Activated CD4-positive, alpha-beta T cell treated with anti-CD3 and anti-CD28 coated beads, Interleukin-2, amount 50 U/mL, for 16 hours (primary cell): ENCODE measurements around the gene DRD4.
A peak's percentile ranks its signal among the peaks of the same experiment; 100 is the strongest.

ENCODE experiments used
- DNase-seq: peaks from one replicate; pipeline ENCODE4 v3.0.0-alpha.2; 2020

Gene DRD4

DNA sequence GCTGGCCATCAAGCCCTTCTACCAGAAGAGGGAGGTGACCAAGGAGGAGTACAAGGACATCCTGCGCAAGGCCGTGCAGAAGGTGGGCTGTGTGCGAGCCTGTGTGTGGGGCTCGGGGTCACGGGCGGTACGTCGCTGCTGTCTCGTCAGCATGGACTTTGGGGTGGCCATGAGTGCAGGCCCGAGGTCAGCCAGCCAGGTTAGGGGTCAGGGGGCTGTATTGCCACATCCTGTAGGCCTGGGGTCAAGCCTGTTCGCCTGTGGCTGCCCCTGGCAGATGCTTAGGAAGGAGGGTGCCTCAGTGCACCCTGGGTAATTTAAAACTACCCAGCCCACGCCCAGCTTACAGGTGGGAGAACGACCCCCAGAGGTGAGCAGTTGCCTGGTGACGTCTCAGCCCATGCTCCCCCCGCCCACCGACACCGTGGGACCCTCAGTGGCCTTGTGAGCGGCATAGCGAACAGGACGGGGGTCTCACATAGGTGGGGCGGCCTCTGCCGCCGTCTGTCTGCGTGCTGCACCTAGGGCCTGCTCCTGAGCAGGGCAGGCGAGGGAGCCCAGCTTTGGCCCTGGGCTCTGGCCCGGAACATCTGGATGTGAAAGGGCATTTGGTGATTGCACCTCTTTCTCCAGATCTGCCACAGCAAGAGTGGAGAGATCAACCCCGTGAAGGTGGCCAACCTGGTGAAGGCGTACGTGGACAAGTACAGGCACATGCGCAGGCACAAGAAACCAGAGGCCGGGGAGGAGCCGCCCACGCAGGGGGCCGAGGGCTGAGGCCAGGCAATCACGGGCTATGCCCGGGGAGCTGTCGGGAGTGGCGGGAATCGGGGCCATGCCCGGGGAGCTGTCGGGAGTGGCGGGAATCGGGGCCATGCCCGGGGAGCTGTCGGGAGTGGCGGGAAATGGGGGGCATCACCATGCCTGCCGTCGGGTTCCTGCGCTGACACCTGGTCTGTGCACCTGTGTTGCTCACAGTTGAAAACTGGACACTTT, 25.8 kb upstream of the DRD4 start:
- DNase-seq, result no peak

DNA sequence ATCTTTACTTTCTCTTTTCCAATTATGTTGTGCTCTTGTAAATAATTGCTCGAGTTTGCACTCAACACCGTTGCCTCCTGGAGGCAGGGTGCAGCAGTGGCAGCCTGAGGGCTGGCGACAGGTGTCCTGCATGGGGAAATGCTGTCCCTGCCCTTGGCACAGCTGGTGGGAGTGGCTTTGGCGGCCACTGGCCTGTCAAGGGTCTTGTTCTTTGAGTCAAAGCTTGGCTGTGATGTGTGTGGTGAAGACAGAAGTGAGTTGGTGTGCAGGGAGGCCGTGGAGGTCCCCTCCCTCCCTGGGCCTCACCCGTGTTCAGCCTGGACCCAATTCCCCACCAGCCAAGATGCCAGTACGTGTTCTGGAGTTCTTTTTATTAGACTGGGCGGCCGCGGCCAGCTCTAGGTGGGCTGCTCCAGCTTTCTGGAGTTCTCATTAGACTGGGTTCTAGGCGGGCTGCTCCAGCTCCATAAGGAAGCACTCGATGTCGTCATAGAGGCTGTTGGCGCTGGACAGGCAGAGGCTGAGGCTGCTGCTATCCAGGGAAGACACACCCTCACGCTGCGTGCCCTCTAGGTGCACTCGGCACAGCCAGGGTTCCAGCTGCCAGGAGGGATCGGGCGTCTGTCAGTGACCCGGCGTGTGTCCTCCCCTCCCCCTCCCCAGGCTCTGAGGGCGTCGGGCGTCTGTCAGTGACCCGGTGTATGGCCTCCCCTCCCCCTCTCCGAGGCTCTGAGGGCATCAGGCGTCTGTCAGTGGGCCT, 24.7 kb upstream of the DRD4 start:
- DNase-seq, result no peak

DNA sequence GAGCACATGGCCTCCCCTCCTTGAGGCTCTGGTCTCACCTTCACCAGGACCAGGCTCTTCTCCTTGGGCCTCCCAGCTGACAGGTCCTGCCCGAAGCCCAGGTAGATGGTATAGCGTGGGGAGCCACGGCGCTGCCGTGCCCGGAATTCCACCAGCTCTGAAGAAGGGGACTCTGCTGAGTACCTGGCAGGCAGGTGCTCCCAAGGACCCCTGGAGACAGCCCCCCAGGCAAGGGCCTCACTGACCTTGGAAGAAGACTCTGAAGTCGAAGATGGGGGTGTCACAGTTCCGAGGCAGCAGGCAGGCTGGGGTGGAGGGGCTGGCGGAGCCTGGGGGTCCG, 24.1 kb upstream of the DRD4 start:
- no peak for DNase-seq

DNA sequence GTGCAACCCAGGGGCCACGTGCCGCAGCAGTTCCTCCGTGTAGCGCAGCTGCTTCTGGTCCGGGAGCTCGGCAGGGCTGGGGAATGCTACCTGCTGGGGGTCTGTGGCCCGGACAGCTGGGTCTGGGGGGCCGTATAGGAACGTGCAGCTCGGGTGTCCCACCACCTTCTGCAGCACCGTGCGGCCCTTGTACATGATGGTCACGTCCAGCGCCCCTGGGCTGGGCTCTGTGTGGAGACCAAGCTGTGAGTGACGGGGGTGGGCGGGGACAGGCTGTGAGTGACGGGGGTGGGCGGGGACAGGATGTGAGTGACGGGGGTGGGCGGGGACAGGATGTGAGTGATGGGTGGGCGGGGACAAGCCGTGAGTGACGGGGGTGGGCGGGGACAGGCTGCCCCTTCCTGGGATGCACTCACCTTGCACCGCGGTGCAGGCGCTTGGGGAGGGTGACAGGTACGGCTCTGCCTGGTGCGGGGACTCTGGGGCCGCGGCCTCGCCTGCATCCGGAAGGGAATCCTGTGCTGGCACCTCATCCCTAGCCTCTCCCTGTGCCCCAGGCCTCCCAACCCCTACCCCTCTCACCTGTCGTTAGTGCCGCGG, 23.6 kb upstream of the DRD4 start:
- DNase-seq, result peak; percentile 77

DNA sequence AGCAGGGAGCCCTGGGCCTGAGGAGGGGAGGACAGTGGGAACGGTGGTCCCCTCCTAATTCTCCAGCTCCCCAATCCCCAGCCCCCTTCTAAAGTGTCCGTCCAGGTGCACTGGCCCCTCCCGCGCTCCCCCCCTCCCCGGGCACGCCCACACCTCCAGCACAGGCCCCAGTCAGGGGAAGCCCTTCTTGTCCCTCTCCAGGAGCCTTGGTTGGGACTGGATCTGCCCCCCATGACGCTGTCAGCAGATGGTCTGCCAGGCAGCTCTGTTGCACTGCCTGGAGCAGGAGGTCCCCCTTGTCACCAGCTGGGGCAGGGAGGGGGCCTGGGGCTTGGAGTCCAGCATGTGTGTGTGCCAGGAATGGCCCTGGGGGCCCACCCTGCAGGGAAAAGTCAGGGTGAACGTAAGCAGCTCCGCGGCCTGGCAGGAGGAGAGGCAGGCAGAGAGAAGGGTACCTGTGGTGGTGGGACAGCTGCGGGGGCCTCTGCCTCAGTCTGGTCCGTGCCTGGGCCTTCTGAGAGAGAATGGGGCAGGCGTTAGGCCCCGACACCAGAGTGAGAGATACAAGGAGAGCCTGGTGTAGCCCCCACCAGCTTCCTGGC, 22.9 kb upstream of the DRD4 start:
- no peak for DNase-seq

DNA sequence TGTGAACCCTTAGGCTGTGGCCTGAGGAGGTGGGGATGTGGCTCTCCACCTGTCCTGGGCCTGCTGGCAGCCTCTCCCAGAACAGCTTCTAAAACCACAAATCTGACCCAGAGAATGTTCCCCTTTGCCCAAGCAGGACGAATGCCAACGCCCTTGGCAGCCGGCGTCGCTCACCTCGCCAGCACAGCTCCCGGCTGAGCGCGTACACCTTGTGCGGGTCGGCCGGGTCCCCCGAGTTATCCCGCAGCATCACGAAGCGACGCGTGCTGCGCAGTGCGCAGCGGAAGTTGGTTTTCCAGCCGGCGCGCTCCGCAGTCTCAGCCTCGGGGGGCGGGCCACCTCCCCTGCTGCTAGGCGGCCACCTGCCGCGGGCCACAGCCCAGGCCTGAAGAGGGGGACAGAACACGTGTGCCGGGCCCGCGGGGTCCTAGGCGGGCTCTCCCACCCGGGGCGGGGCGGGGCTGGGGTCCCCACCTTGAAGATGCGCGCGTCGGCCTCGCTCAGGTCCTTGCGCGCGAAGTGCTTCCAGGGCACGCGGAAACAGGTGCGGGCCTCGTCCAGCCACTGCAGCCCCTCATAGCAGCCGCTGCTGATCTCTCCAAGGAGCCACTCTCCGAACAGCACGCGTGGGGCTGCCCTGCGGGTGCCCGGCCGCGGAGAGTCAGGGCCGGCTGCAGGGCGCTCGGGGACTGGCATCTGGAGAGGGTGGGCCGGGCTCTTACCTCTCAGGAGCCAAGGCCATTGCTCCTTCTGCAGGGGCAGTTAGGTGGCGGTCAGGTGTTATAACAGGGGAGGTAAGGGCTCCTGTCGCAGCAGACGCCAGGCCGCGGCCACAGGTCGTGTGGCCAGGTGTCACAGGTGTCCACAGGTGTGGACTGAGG, 22.2 kb upstream of the DRD4 start:
- no peak for DNase-seq

DNA sequence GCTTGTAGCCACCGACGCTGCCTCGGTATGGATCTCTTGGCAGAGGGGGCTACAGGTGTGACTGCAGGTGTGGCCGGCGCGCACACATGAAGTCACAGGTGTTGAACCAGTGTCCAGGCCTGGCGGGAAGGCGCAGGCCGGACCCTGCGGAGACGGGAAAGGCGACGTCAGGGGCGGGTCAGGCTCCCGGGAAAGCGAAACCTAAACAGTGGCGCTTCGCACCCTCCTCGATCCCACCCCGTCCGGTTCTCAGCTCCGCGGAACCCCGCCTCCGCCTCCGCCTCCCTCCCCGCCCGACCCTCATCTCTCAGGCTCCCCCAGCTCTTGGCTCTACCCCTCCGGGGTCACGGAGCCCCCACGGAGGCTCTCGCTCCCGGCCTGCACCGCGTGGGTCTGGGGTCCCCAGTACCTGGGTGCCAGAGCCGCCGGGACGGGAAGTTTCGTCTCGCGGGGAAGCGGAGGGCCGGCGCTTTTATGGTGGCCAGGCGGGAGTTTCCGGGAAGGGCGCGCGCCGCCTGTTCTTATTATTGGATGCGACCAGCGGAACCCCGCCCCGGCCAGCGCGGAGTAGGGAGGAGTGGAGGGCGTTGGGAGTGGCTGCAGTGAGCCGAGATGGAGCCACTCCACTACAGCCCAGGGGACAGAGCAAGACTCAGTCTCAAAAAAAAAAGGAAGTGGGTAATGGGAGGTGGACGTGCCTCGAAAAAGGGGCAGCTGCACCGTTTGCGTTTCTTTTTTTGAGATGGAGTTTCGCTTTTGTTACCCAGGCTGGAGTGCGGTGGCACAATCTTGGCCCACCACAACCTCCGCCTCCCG, 21.4 kb upstream of the DRD4 start, which contains the start of gene IRF7:
Gene IRF7, minus strand, starts transcription at position 447 of the 816 bp plus-strand sequence. CDS start 586 bp downstream, outside the sequence.
- peak; percentile 90 for DNase-seq

DNA sequence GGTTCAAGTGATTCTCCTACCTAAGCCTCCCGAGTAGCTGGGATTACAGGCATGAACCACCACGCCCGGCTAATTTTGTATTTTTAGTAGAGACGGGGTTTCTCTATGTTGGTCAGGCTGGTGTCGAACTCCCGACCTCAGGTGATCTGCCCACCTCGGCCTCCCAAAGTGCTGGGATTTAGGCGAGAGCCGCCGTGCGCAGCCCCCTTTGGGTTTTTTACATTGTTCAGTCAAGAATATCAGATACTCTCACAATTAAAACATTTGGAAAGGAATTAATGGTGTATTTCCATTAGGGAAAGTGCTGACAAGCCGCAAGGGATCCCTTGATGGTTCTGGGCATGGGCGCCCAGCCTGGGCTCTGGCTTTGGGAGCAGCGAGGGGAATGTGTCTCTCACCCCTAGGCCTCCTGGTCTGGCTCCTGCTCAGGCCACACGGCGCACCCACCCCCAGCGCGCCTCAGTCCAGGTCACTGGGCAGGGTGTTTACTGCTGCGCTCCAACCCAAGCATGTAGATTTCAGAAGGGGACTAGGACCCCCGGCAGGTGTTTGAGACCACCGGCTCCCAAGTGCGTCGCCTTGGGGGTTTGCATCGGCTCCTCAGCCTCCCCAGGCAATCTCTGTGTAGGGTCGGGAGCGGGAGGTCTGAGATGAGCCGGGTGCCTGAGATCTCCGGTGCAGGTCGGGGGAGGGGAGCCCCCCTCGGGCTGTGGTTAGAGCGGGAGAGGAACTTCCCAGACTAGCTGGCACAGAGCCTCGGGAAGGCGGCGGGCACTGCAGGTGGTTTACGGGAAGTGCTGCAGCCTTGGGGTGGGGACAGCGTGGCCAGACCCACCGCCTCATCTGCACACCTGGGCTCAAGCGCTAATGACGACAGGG, 20.5 kb upstream of the DRD4 start:
- DNase-seq, result no peak

DNA sequence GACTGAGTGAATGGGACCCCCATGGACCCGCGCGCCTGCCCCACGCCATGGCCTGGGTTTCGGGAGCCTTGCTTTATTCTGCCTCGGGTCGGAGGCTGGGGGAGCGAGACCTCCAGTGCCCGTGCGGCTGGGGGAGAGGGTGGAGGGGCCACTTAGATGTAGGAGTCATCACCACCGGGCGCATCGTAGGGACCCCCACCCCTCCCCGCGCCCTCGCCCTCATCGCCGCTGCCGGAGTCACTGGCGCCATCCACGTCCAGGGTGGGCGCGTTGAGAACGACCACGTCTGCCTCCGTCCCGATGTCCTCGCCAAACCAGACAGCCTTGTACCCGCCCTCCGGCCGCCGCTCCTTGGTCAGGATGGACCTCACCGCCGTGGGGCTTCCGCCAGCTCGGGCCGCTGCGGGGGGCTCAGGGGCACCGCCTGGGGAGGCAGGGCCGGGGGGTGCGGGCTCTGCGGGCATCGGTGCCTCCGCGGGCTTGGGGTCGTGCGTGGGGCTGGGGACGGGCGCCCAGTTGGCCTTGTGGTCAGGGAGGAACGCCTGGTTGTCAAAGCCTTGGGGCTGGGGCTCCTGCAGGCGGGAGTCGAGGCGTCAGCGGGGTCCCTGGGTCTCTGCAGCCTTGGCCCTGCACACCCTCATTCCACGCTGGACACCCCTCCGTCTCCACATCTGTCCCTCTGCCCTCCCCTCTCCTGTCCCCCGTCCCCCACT, 19.7 kb upstream of the DRD4 start:
- no peak for DNase-seq

DNA sequence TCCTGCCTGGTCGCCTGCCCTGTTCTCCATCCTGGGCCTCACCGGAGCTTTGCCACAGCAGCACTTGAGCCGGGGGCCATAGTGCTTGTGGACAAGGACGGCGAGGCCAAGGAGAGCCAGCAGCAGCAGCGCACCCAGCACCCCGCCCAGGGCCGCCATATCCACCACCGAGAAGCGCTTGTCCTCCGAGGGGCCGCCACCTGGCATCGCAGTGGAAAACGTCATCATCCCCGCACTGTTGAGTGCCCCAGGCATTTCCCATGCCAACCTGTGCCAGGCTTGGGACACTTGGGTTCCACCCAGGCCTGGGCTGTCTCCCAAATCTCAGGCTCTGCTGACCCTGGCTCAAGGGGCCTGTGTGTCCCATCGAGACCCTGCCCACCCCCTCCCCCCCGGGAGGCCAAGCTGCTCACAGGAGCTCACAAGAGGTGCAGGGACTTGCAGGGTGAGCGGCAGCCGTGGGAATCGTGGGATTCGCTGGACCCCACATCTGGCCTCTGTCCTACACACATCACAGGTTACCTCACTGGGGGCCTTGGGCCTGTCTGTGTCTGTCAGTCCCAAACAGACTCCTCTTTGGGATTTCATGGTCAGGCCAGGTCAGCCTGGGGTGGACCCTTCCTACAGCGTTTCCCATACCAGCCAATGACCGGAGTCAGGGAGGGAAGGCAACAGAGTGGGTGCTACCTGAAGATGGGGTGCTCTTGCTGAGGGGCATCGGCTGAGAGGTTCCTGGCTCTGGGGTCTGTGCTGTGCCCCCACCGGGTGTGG, 19.0 kb upstream of the DRD4 start:
- no peak for DNase-seq

DNA sequence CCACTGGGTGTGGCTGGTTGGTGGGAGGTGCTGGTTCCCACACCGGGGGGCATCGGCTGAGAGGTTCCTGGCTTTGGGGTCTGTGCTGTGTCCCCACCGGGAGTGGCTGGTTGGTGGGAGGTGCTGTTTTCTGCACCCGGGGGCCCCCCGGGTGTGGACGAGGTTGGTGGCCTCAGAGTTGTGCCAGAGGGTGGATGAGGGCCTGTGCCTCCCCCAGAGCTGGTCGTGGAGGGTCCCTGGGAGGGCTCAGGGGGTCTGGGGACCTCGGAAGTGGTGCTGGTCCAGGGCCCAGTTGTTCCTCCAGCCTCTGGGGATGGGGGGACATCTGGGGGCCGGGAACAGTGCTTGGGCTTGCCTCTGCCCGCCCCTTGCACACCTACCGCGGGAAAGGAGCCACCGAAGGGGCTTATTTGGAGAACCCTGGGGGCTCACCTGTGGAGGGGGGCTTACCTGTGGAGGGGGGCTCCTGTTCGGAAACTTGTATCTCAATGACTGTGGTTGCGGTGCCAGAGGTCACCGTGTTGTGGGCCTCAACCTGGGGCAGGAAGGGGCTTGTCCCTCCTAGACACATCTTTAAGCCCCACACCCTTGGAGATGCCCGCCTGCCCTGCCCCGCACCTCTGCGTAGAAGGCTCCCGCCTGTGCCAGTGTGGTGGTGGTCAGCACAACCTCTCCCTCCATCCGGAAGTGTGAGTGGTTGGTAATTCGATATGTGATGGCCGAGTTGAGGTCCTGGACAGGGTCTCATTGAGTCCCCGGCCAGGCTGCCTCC, 18.0 kb upstream of the DRD4 start:
- no peak for DNase-seq

DNA sequence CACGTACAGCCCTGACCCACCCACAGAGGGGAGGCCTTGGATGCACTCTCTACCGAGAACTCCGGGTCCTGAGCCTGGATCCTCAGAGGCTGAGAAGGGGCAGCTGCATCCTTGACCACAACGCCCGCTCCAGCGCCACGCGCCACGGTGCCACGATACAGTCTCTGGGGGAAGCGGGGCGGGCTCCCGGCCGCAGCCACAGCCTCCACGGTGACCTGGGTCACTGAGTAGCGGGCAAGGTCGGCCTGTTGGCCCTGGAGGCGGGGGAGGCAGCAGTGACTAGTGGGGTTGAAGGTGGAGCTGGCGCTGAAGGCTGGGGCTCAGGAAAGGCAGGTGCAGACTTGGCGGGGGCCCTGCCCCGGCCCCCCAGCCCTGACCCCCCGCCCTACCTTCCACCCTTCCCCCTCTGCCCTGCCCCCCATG, 17.4 kb upstream of the DRD4 start:
- no peak for DNase-seq

DNA sequence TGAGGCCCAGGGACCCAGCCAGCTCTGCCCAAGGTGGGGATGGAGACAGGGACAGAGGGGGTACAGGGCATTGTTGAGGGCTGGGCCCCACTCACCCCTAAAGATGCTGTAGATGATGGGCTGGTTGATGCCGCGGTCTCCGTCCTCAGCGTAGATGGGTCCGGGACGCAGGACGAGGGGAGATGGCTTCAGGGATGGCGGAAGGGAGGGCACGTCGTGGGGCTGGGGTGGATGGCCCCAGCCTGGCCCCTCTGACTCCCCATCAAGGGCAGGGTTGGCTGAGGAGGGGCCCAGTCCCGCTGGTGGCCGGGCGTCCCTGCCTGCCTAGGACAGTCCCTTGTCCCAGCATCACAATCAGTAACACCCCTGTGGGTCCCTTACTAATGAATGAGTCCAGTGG, 16.9 kb upstream of the DRD4 start:
- DNase-seq, result no peak

DNA sequence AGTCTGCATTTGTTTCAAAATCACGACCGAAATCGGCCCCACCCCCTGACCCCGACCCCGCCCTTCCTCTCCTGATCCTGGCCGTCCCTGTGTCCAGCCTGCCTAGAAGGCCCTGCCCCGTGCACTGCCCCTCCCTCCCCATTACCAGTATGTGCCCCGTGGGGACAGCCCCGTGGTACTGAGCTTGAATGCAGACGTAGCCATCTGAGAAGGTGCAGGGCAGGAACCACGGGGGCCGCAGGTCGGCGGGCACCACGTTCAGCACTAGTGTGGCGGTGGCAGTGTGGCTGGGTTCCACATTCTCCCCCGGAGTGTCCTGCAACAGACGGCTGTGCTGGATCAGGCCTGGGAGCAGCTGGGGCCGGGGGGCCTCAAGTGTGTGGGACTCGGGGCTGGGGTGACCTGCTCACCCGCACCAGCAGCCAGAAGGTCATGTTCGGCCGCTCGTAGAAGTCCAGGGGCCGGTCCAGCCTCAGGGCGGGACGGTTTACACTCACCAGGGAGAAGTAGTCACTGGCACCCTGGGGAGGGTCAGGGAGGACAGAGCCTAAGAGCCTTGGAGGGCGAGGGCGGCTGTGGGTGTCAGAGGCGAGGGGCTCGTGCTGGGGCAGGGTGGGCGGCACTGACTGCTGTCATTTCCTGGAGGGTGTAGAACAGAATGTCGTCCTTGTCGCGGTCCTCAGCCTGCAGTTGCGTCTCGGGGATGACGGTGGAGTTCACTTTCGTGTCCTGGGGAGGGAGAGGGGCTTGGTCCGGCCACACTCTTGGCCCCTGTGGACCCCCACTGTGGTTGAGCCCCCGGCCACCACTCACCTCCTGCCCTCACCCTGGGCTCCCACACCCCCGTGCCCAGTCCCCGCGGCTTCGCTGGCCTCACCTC, 15.9 kb upstream of the DRD4 start:
- no peak for DNase-seq

DNA sequence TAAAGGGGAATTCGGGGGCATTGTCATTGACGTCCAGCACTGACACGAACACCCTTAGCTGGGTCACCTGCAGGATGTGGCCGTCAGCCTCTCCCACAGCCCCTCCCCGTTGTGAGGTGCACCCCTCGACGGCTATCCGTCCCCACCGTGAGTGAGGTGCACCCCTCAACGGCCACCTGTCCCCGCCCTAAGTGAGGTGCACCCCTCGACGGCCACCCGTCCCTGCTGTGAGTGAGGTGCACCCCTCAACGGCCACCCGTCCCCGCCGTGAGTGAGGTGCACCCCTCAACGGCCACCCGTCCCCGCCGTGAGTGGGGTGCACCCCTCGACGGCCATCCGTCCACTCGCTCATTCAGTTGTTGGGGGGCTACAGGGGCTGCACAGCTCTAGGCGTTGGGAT, 15.2 kb upstream of the DRD4 start:
- DNase-seq, result no peak

DNA sequence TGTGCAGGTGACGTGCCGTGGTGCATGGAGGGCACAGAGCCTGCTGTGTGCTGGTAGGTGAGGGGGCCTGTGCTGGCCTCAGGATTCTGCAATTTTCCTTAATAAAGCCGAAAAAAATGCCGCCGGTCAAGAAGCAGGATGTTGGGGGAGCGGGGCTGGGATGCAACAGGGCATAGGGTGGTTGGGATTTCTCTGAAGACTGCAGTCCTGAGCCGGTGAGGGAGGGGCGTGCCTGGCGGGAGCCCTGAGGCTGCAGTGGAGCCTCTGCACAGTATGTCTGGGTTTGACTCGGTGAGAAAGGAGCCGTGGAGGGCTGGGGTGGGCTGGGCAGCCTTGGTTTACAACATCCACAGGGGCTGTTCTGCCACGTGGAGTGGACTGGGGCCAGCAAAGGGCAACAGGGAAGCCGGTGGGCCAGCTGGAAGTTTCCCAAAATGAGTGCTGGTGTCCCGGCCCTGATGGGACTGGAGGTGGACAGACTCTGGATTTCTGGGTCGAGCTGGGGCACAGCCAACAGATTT, 13.7 kb upstream of the DRD4 start:
- no peak for DNase-seq
